Amygdala (tissue), 56 donors: ENCODE data around the gene ZNF710.

Experiments
- DNase-seq, 56 donors: peaks; one replicate each; lab custom pipeline; 2025; lab: John Stamatoyannopoulos, UW

The ZNF710 gene

GRCh38 chr15:90074916-90075315, 73.8 kb downstream of the ZNF710 start:
- no peak for DNase-seq

DNA sequence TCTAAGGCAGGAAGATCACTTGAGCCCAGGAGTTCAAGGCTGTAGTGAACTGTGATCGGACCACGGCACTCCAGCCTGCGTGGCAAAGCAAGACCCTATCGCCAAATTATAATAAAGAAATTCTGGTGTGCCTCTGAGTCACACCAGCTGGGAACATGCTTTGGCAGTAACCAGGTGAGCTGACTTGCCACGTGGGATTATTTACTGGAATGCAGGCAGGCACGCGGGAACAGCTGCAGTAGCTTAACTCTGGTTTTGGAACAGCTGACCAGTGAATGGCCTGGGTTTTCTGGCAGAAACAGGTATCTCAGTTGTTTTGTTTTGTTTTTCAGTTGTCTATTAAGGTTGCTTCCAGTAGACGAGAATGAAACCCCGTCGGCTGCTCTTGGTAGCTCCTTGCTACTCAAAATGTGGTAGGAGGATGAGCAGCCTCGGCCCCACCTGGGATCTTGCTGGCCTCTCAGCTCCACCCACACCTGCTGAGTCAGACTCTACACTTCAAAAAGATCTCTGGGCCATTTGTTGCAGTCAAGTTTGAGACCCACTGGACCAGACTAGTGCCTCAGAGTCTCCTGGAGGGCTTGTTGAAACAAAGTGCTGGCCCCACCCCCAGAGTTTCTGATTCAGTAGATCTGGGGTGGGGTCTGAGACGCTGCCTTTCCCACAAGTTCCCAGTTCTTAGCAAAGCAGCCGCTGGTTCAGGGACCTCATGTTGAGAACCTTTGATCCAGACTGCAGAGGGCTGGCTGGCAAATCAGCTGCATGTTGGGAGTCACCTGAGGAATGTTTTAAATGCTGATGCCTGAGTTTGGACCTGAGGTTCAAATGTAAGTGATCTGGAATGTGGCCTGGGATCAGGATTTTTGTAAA, 74.5 kb downstream of the ZNF710 start:
- peak in 2 of 56 donors; percentile 21 to 49 for DNase-seq

GRCh38 chr15:90076716-90077115, 75.6 kb downstream of the ZNF710 start:
- DNase-seq = no peak

DNA sequence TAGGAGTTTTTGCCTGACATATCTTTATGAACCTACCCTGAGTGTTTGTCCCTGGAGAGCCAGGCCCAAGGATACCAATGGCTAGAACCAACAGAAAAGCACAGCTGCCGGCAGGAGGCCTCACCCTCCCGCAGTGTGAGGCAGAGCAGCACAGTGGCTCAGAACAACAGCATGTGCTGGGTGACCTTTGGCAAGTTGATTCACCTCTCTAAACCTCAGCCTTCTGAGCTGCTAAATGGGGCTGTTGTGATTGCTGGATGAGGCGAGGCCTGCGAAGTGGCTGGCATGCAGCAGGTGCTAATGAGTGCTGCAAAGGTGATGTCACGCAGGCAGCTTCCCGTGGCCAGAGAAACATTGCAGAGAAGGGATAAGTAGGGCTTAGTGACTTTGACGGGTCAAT, 77.8 kb downstream of the ZNF710 start:
- no peak for DNase-seq

- DNase-seq = no peak
Observed at GRCh38 chr15:90079619-90080457, 78.7 kb downstream of the ZNF710 start.

DNA sequence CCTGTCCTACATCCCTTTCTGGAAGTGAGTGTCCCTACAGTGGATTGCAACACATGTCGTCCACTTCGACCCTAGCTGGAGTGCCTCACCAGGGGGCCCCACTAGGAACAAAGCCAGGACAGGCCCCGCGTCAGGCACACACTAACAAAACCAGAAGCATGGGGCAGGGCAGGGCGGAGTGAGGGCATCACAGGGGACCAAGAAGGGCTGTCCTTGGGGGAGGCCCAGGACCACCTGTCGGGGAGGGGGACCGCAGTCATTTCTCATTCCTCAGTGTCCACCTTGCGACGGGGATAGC, 79.3 kb downstream of the ZNF710 start:
- no peak for DNase-seq

DNA sequence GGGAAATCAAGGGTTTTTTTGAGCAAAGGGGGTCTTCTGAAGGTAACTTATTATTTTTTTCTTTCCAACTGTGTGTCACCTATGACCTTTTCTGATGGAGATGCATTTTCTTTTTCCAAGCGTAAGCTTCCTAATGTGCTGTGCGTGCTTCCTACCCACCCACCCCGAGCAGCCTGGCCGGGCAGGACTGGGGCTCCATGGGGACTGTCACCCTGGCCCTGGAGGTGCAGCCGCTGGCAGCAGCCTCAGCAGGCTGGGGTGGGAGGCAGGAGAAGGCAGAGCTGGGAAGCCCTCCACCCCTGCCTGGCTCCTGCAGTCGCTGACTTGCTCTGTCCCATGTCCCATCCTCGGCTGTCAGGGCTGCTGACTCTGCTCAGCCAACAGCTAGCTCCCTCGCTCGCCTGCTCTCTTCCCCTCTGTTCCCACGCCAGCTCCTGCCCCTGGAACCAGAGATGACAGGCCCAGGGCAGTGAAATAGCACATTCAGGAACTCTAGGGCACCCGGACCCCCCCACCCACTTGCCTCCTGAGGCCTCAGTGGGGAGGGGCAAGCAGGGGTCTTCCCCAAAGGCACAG, 79.8 kb downstream of the ZNF710 start:
- DNase-seq = peak in 3 of 56 donors; percentile 10 to 27 (median 21)

DNA sequence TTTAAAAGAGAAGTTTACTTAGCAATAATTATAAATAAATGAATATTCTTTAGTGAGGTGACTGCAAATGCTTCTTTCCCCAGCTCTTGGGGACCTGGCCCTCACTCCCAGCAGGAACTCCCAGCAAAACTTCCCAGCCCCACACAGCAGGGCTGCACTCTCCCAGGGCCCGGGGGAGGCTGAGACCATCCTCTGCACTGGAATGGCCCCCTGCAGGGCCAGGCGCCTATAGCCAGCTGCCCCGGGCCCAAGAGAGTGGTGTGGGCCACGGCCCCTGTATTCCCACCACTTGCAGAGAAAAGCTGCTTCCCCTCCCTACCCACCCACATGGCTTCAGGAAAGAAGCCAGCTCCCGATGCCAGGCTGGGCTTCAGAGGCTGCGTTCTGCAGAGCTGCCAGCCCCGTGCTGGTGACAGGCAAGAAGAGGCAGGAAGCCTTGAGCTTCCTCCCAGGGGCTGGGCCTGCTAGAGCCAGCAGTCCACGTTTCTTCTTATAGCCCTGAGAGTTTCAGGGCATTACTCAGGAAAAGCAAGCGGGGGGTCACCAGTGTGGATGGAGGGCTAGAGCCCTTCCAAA, 81.1 kb downstream of the ZNF710 start:
- peak in 46 of 56 donors; percentile 13 to 83 (median 51) for DNase-seq

DNA sequence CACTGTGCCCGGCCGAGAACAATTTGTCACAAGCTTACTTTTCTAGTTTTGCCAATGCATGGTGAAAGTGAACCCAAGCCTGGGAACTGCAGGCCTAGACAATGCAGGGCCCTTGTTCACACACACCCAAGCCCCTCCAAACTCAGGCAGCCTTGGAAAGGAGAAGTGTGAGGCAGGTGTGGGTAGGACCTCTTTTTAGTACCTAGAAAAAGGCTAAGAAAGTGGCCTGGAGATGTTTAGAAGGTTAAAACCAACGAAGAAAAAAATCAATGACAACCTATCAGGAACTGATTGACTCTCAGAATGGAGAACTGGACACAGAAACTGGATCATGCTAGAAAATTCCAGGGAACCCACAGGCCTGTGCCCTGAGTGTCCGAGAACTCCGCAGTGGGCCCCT, 82.3 kb downstream of the ZNF710 start:
- DNase-seq = no peak

DNA sequence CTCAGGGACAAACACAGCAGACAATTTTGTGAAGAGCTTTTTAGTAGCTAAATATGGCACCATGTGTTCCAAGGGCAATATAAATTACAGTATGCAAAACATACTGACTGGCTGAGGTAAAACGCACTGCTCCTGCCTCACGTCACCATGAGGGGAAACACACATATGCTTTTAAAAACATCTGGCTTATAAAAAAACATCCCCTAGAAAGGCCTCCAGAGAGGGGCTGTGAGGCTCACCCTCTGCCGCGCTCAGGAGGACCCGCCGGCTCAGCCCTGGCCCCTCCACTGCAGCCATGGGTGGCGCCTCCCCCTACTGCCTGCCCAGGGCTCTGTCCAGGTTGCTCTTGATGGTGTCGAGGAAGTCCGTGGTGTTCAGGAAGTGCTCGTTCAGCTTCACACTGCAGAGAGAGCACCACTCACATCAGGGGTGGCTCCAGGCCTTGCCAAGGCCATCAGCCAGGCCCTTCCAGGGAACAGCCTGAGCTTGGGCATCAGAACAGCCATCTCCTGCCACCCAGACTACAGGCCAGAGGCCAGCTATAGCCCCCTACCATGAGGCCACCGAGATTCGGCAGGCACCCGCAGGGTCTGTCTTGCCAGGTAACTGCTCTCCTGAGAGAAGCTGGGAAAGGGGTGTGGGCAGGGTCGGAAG, 83.0 kb downstream of the ZNF710 start:
- DNase-seq = no peak

DNA sequence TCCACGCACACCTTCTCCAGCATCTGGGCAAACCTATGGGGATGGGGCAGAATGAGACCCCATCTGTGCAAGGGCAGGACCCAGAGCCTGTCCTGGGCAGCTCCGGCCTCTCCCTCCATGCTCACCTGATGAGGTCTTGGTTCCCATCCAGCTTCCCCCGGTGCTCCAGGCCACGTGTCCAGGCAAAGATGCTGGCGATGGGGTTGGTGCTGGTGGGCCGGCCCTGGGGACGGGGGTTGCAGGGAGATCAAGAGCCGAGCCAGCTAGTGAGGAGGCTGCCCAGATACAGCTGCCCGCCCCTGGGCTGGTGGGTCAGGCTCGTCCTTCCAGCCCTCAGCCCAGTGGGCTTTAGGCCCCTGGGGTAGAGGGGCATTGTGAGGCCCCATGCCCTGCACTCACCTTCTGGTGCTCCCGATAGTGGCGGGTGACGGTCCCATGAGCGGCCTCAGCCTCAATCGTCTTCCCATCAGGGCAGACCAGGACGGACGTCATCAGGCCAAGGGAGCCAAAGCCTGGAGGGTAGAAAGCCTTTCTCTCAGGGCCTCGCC, 83.8 kb downstream of the ZNF710 start:
- DNase-seq = no peak

DNA sequence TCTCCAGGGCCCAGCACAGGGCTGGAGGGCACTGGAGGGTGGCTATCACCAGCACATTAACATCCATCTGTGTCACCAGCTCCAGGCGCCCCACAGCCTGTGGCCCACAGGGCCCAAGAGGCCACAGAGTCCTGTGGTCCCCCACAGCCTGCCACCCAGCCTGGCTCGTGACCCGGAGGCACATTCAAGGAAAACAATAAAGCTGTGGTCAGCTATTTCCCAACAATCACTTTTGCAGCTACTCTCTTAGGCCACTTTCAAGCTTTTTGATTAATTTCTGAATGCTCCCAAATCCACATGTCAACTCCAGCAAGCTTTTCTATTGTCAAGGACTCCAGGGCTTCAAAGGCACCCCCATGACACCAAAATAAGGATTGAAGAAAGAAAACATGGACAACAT, 84.4 kb downstream of the ZNF710 start:
- DNase-seq = no peak

DNA sequence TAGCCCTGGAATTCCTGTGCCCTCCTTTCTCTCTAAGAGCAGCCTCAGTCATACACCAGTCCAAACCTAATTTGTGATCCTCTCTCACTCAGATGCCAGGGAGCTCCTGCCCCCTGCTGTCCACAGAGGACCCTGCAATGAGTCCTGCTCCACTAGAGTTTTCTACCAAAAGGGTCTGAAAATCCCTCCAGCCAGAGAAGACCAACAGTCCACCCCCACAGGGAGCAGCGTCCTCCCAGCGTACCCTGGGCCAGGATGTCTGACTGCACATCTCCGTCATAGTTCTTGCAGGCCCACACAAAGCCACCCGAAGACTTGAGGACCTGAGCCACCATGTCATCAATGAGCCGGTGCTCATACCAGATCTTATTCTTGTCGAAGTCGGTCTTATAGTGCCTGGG, 85.7 kb downstream of the ZNF710 start:
- peak in 4 of 56 donors; percentile 10 to 27 (median 18) for DNase-seq

- peak in 17 of 56 donors; percentile 8 to 70 (median 32) for DNase-seq
Observed at GRCh38 chr15:90087454-90088154, 86.5 kb downstream of the ZNF710 start.

GRCh38 chr15:90090226-90090848, 89.2 kb downstream of the ZNF710 start:
- no peak for DNase-seq

- no peak for DNase-seq
Observed at GRCh38 chr15:90091156-90091931, 90.2 kb downstream of the ZNF710 start.

GRCh38 chr15:90095521-90095959, 94.4 kb downstream of the ZNF710 start:
- no peak for DNase-seq

DNA sequence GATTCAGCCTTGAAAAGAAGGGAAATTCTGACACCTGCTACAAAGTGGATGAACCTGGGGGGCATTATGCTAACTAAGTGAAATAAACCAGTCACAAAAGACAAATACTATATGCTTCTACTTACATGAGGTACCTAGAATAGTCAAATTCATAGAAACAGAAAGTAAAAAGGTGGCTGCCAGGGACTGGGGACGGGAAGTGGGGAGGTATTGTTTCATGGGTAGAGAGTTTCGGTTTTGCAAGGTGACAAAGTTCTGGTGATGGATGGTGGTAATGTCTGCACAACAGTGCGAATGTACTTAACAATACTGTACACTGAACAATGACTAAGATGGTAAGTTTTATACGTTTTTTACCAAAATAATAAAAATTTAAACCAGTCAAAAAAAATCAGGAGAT, 96.4 kb downstream of the ZNF710 start:
- no peak for DNase-seq
